ENCODE data around the gene RBM44.
"Not testable (repeated sequence)": the region's sequence is repeated elsewhere in the genome, so short reads cannot be mapped to it uniquely, and the experiment has no call there.

Gene RBM44

DNA sequence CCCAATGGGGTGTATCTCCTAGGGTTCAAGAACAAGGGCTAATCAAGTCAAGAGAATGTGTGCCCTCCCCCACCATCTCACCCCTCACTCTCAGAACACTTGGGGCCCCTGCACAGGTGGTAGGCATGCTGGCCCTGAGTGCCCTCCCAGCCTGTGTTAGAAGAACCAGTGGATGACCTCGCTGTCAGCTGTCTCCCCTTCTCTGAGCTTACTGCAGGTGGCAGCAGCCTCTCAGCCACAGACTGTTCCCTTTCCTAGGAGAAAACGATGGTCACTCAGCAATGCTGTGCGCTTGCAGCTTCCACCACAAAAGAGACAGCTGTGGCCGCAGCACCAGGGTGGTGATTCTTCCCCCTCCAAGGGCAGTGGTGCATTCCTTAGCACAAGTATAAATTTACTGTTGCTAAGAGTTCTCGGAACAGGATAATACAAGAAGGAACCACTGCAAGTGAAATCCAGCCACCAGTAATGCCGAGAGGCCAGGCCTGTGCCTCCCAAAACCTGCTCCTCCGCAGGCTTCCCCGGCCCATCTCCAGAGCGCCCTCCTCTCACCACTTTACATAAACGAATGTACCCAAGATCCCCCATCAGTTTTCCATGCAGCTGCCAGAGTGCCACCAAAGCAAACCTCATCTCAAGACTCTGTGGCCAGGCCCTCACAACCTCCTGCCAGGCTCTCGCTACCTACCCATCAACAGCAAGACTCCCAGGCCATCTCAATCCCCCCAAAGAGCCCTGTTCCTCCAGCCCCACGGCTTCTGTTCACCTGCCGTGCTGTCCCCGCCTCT lies 59.9 kb downstream of the RBM44 start:
- DNase-seq = peak; percentile 68

- peak; percentile 56 for DNase-seq
Measured at GRCh38 chr2:237859082-237859433, 60.5 kb downstream of the RBM44 start.

DNA sequence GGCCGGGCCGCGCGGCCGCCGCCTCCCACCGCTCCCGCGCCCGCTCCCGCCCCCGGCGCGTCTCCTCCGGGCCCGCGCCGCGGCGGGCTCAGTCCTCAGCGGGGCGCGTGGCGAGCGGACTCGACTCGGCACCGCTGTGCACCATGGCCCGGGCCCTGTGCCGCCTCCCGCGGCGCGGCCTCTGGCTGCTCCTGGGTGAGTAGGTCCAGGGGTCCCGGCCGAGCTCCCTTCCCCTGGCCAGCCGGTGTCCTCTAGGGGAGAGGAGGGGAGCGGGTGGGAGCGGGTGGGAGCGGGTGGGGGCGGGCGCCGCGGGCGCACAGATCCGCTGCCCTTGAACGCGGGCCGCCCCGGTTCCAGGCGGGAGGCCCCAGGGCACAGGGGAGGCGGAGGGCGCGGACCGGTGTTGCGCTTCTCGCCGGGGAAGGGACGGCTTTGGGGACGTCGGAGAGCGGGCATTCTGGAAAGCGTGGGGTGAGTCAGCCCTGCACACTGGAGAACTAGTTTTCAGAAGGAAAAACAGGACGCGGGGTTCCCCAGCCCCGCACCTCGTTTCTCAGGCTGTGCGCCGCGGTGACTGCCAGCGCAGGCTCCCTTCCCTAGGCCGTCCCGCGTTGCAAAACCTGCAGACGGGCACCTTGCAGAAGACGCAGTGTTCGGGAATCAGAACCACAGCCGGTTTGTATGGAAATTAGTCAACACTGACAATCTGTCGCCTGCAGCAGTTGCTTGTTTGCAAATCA lies 61.1 kb downstream of the RBM44 start, which contains the start of gene RAMP1:
Gene RAMP1 (plus strand): TSS at position 91 of the 740 bp plus-strand sequence. CDS start 53 bp downstream, at position 144.
- DNase-seq = peak; percentile 58

DNA sequence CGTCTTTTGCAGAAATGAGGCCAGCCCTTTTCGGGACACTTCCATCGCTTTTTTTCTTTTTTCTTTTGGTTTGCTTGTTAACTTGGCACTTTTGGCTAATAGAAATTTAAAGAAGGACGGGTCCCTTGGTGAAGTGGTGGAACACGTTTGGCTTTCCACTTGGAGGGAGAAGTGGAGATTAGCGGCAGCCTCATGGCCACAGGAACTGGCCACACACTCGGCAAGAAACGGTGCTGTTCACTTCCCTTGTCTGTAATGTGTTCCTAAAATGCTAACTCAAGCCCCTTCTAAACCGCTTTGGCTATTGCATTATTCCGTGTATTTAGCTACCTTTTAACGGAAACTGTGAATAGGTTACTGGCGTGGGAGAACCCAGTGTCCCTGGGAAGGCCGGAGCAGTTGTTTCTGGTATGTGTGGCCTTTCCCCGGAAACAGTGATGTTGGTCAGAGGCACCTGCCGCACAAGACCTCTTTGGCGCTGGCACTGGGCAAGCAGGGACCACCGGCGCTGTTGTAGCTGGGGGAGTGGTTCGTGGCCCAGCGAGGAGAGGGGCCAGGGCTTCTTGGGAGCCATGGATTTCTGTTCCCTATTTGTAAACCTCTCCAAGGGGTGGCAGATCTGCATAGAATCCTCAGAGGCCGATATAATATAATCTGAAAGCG lies 61.8 kb downstream of the RBM44 start:
- DNase-seq = no peak

GRCh38 chr2:237861875-237862527 lies 63.4 kb downstream of the RBM44 start:
- no peak for DNase-seq

DNA sequence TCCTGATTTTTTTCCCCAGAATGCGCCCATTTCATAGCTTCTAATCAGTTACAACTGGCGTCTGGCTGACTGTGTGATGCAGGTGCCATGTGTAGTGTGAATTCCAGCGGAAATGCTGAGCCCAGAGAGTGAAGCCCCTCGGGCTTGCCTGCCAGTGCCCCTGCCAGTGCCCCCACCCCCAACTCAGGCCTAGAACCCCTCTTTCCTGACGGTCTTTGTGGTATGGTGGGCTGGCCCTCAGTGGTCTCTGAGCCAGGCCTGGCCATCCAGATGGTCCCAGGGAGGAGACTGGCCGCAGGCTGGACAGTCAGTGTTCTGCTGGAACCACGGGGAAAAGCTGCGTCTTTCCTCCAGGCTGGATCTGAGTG lies 63.9 kb downstream of the RBM44 start:
- DNase-seq = no peak

GRCh38 chr2:237863102-237863511 lies 64.5 kb downstream of the RBM44 start:
- DNase-seq = no peak

DNA sequence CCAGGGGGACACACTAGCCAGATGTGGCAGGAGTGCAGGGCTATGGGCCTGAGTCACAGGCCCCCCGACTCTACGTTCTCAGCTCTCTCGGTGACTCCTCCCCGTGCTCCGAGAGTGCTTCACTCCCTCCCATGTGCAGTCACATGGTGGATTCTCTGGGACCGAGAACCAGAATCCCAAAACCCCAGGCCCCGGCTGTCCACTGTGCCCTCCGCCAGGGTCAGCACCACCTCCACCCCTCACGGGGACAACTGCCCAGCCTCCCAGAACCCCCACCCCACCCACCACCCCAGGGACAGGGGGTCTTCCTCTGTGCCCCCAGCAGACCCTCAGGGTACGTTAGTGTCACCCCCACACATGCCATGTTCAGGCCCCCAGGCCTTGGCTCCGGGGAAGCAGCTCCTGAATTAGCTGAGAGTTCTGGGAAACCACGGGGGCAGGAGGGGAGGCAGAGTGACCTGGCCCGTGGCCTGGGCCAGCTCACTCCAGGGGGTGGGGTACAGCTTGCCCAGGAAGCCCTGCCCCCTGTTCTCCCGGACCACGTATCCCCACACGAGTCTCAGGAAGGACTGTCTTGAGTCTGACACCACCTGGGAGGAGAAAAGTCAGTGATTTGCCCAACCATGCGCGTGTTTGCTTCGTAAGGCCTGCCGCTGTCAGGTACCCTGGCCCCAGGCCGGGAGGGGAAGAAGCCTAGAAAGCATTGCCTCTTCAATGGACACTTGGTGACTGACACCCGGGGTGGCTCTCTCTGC lies 65.3 kb downstream of the RBM44 start:
- no peak for DNase-seq

GRCh38 chr2:237864444-237864931 lies 65.9 kb downstream of the RBM44 start:
- no peak for DNase-seq

- DNase-seq = no peak
Measured at GRCh38 chr2:237864940-237865622, 66.5 kb downstream of the RBM44 start.

DNA sequence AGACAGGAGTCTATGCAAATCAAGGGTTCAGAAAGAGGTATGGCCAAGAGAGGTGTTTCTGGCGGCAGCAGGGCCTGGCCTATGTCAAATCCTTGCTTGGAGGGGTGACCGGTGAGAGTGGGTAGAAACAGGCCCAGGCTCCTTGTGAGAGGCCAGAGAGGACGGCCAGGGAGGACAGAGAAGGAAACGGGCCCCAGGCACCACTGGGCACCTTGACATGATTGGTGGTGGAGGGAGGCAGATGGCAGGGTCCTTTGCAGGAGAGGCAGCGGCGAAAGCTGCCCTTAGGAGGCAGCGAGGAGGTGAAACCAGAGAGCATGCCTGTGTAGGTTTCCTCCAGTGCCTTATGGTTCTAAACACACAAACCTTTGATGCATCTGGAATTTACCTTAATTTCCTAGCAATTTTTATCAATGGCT lies 67.1 kb downstream of the RBM44 start:
- DNase-seq = no peak

DNA sequence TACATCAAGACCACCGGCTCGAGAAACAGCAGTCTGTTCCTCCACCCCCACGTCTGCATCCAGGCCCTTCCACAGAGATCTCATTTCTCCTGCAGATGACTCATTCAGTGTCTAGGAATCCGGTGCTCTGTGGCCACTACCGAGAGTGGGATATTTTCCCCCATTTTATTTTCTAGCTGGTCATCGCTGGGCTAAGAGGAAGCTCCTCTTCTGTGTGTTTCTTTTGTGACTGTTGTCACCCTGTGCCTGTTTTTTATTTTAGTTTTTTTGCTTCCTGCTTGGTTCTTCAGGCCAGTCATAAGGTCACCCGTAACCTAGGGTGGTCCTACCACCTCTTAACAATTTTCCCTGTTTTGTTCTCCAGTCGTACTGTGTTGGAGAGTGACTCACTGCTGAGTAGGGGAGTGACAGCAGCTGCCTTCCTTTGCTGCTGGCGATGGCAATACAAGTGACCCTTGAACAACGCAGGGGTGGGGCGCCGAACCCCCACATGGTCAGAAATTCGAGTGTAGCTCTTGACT lies 67.6 kb downstream of the RBM44 start:
- no peak for DNase-seq

- DNase-seq = no peak
Measured at GRCh38 chr2:237867465-237867864, 68.9 kb downstream of the RBM44 start.

DNA sequence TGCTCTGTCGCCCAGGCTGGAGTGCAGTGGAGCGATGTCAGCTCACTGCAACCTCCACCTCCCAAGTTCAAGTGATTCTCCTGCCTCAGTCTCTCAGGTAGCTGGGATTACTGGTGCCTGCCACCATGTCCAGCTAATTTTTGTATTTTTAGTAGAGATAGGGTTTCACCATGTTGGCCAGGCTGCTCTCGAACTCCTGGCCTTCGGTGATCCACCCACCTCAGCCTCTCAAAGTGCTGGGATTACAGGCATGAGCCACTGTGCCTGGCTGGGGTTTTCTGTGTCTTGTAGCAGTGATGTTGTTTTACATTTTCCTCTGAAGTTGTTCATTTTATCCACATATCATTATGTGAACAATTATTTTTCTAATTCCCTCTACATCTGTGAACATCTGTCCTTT lies 69.5 kb downstream of the RBM44 start:
- not testable (repeated sequence) for DNase-seq

GRCh38 chr2:237868631-237869342 lies 70.2 kb downstream of the RBM44 start:
- DNase-seq = no peak

DNA sequence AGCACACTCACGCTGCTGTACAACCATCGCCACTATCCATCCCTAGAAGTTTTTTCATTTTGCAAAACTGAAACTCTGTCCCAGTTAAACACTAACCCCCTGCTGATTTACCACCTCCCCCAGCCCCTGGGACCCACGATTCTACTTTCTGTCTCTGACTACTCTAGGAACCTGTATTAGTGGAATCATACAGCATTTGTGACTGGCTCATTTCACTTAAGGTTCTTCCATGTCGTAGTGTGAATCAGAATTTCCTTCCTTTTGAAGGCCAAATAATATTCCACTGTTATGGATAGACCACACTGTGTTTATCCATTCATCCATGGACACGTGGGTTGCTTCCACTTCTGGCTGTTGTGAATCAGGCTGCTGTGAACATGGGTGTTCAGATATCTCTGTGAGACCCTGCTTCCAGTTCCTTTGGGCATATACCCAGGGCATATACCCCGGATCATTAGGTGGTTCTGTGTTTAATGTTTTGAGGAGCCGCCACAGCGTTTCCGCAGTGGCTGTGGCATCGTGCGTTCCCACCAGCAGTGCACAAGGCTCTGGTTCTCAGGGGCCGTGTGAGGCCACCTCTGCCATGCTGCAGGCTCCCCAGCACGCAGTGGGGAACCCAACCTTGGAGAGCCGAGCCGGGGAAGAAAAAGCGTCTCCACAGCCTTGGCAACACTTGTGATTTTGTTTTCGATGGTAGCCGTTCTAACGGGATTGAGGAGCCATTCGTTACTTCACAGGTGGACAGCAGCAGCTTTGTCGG lies 70.9 kb downstream of the RBM44 start:
- DNase-seq = no peak

DNA sequence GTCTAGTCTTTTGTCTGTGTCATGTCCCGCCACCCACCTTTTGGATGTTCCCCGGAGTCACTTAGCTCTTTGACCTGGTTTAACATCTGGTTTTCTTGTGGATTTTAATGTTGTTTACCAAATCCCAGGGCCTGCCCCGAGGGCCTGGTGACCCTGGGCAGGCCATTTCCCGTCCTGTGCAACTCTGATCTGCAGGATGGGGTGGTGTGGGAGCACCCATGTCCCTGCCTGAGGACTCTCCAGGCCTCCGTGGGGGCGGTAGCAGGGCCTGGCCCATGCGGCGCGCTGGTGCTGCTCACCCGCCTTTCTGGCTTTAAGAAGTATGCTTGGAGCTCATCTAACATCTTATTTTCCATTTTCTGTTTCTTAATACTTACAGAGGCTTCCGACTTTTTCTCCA lies 71.5 kb downstream of the RBM44 start:
- DNase-seq = no peak

DNA sequence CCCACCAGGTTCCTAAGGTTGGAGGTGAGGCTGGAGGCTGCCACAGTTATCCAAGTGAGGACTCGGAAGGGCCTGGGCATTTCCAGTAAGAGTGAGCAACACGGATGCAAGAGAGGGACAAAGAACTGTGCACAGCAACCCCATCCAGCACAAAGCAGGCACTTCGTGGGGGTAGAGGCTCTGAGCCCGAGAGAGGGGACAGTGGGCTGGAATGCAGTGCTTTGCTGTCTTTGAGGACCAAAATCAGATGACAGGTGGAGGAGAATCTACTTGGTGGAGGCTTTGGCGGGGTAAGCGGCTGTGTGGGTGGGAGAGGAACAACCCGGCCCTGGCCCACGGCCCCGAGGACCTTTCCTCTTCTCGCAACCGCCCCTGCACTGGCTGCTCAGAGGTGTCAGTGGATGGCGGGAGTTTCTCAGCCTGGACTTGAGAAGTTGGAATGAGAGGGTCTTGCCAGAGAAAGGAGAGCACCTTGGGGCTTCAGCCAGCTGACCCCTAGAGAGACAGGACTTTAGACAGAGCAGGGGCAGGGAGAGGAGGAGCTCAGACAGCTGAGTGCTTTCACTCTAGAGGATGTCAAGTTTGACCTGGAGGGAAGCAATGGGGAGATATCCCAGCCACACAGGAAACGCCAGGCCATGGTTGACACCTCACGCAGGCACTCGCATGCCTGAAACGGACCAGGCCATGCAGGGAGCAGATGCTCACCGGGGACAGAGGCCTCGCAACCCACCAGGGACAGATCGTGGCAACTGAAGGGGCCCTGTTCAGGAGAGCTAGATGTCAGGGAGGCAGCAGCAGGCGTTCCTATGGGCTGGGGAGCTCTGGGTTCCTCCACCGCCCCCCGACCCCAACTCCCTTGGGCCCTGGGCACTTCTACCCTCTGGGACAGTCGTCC lies 72.4 kb downstream of the RBM44 start:
- peak; percentile 49 for DNase-seq
